ENCODE data around the gene CERS4. TPM values are rescaled to one million over a fixed set of nuclear protein-coding genes. Genes with fewer than 3 reads are reported as not detected.

The CERS4 gene
- total and polyA plus RNA-seq, 10 of the 15 experiments (the other 5 are each of a cell fraction or from before 2014, with no cell fraction given), result 0.34 to 62.1 (median 20.7) TPM

DNA sequence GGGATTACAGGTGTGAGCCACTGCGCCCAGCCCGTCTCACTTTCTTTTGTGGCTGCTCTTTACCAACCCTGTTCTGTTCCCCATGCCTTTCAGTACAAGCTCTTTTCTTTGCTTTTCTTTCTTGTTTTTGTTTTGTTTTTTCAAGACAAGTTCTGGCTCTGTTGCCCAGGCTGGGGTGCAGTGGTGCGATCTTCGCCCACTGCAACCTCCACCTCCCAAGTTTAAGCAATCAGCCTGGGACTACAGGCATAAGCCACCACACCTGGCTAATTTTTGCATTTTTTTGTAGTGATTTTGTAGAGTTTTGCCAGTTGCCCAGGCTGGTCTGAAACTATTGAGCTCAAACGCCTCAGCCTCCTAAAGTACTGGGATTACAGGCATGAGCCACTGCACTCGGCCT lies 3.7 kb downstream of the CERS4 start (continued):
- TF ChIP-seq, protein P1, sequence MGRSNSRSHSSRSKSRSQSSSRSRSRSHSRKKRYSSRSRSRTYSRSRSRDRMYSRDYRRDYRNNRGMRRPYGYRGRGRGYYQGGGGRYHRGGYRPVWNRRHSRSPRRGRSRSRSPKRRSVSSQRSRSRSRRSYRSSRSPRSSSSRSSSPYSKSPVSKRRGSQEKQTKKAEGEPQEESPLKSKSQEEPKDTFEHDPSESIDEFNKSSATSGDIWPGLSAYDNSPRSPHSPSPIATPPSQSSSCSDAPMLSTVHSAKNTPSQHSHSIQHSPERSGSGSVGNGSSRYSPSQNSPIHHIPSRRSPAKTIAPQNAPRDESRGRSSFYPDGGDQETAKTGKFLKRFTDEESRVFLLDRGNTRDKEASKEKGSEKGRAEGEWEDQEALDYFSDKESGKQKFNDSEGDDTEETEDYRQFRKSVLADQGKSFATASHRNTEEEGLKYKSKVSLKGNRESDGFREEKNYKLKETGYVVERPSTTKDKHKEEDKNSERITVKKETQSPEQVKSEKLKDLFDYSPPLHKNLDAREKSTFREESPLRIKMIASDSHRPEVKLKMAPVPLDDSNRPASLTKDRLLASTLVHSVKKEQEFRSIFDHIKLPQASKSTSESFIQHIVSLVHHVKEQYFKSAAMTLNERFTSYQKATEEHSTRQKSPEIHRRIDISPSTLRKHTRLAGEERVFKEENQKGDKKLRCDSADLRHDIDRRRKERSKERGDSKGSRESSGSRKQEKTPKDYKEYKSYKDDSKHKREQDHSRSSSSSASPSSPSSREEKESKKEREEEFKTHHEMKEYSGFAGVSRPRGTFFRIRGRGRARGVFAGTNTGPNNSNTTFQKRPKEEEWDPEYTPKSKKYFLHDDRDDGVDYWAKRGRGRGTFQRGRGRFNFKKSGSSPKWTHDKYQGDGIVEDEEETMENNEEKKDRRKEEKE (IDR thresholded peaks at IDR 0.05), result no peak
- TF ChIP-seq POU2F2 (IDR thresholded peaks at IDR 0.05; ENCODE audit: borderline replicate concordance, low read depth, low read length) (no peak), SUPT20H (IDR thresholded peaks at IDR 0.05; ENCODE audit: borderline replicate concordance, control insufficient read depth, low read depth, low read length) (no peak), SREBF2 (IDR thresholded peaks at IDR 0.05; ENCODE audit: low read length) (no peak)

DNA sequence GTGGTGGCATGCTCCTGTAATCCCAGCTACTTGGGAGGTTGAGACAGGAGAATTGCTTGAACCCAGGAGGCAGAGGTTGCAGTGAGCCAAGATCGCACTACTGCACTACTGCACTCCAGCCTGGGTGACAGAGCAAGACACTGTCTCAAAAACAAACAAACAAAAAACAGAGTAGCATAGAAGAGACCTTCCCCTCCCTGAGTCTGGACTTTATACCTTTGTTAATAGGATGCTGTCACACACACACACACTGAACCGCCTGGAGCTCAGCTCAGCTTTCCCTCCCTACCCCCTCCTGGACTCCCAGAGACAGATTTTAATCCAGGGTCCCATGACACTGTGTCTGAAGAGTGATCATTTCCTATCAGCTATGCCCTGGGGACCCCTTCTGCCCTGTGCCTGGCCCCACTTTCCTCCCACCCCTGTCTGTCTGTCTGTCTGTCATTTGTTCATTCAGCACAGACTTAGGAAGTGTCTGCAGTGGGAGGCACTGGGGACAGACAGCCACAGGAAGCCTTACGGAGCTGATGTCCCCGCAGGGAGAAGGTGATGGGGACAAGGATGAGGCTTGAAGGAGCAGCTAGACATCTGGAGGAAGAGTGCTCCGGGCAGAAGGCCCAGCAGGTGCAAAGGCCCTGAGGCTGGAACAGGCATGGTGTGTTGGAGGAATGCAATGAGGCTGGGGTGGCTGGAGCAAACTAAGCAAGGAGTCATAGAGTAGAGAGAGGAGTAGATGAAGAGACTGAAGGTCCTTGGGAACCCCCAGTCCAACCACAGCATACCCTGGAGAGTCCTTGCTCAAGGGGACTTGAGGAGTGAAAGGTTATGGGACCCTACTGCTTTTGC lies 4.9 kb downstream of the CERS4 start:
- no peaks in the 10 kb centered on the region for H3K27me3 ChIP-seq (replicated peaks in 1 of 2; ENCODE audit: control insufficient read depth in 2 of 2, insufficient read depth in 2 of 2, low read length in 1 of 2)
- RAD21 ChIA-PET (ENCODE audit: unreplicated experiment), result interaction anchor here (1.4 to 2.2 kb wide), 4 partner anchors 17 to 39 kb away, joined by 4 to 10 read pairs (median 6); no protein-coding TSS in a partner anchor
- peak overlapping the region; percentile 65 for H3K4me2 ChIP-seq (ENCODE audit: control insufficient read depth, insufficient read depth)
- peaks cover 0 to 3% of the 10 kb centered on the region in 2 experiments; a peak in 2 of 4 replicates for H3K36me3 ChIP-seq (ENCODE audit: control insufficient read depth in 2 of 2, insufficient read depth in 2 of 2, low read length in 1 of 2)
- H3K9me3 ChIP-seq (replicated peaks; ENCODE audit: control insufficient read depth, insufficient read depth, low read length), result no peaks in the 10 kb centered on the region
- peak overlapping the region; percentile 22 for H3K27ac ChIP-seq (ENCODE audit: control insufficient read depth, insufficient read depth)
- peaks cover 24% of the 10 kb centered on the region for H3K4me1 ChIP-seq (ENCODE audit: control insufficient read depth, insufficient read depth, low read length)
- in situ Hi-C loops (cut with MboI), result no loop called here
- no peak for TF ChIP-seq MYB (IDR thresholded peaks at IDR 0.05; ENCODE audit: borderline replicate concordance, low read depth, low read length)
- TF ChIP-seq, protein P2, sequence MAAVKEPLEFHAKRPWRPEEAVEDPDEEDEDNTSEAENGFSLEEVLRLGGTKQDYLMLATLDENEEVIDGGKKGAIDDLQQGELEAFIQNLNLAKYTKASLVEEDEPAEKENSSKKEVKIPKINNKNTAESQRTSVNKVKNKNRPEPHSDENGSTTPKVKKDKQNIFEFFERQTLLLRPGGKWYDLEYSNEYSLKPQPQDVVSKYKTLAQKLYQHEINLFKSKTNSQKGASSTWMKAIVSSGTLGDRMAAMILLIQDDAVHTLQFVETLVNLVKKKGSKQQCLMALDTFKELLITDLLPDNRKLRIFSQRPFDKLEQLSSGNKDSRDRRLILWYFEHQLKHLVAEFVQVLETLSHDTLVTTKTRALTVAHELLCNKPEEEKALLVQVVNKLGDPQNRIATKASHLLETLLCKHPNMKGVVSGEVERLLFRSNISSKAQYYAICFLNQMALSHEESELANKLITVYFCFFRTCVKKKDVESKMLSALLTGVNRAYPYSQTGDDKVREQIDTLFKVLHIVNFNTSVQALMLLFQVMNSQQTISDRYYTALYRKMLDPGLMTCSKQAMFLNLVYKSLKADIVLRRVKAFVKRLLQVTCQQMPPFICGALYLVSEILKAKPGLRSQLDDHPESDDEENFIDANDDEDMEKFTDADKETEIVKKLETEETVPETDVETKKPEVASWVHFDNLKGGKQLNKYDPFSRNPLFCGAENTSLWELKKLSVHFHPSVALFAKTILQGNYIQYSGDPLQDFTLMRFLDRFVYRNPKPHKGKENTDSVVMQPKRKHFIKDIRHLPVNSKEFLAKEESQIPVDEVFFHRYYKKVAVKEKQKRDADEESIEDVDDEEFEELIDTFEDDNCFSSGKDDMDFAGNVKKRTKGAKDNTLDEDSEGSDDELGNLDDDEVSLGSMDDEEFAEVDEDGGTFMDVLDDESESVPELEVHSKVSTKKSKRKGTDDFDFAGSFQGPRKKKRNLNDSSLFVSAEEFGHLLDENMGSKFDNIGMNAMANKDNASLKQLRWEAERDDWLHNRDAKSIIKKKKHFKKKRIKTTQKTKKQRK (IDR thresholded peaks at IDR 0.05; ENCODE audit: low read depth, low read length), result no peak
- no peak for TF ChIP-seq RB1 (IDR thresholded peaks at IDR 0.05; ENCODE audit: borderline replicate concordance)
- TF ChIP-seq SRF (IDR thresholded peaks at IDR 0.05; ENCODE audit: low read depth in 2 of 2, low read length in 2 of 2), result no peak
- TF ChIP-seq, protein P3, sequence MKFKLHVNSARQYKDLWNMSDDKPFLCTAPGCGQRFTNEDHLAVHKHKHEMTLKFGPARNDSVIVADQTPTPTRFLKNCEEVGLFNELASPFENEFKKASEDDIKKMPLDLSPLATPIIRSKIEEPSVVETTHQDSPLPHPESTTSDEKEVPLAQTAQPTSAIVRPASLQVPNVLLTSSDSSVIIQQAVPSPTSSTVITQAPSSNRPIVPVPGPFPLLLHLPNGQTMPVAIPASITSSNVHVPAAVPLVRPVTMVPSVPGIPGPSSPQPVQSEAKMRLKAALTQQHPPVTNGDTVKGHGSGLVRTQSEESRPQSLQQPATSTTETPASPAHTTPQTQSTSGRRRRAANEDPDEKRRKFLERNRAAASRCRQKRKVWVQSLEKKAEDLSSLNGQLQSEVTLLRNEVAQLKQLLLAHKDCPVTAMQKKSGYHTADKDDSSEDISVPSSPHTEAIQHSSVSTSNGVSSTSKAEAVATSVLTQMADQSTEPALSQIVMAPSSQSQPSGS (IDR thresholded peaks at IDR 0.05; ENCODE audit: low read length), result no peak
- TF ChIP-seq CHD1 (IDR thresholded peaks at IDR 0.05; ENCODE audit: low read depth, low read length), result no peak
- no peak for TF ChIP-seq SIN3A (IDR thresholded peaks at IDR 0.05; ENCODE audit: low read depth, low read length)
- FAIRE-seq (no peak), ATAC-seq (no peak), DNase-seq (ENCODE audit: low read depth, low spot score) (no peak)
- no TSS peak for BruUV-seq (replicated peaks)
- intact Hi-C loops (cut with micrococcal nuclease; ENCODE audit: unreplicated experiment), result loop anchor here (5.0 kb wide), 1 partner anchor 57 kb away; no protein-coding TSS in a partner anchor
- H3K79me2 ChIP-seq (ENCODE audit: control insufficient read depth, insufficient read depth, low read length), result peaks cover 57% of the 10 kb centered on the region
- H3K4me3 ChIP-seq, result peak overlapping the region; percentile 53; the same call in 1 of the 2 replicates
- WGBS (ENCODE audit: insufficient coverage, insufficient replicate concordance, low lambda C conversion rate, missing lambda C conversion rate), result 71% methylated on average over 5 of the region's 5 CpGs
- CTCF ChIA-PET, result interaction anchor here (0.6 to 6.8 kb wide), 4 partner anchors 19 to 1625 kb away, joined by 3 to 52 read pairs (median 6); no protein-coding TSS in a partner anchor
- no peak overlapping the region for H3K9ac ChIP-seq (ENCODE audit: control insufficient read depth, insufficient read depth, low read length)
- SMC1A ChIA-PET (ENCODE audit: uncharacterized antibody, unreplicated experiment), result interaction anchor here (1.0 to 4.8 kb wide), 4 partner anchors 19 to 55 kb away, joined by 3 to 83 read pairs (median 6); no protein-coding TSS in a partner anchor
- POLR2A ChIA-PET, result interaction anchor here (0.5 to 6.7 kb wide), 2 partner anchors 18 to 147 kb away, joined by 3 to 111 read pairs; no protein-coding TSS in a partner anchor
- no peak overlapping the region for H2AFZ ChIP-seq (ENCODE audit: control insufficient read depth, low read depth, low read length)
- H4K20me1 ChIP-seq (ENCODE audit: control insufficient read depth, insufficient read depth), result no peaks in the 10 kb centered on the region
